A673 (cell line): ENCODE results near the gene FARP1.

Experiments
- EZH2 ChIP-seq: fragments of 200-600 bp; sonication (generic); IDR thresholded peaks from 2 replicates; pipeline ENCODE4 v1.6.1; 2017; ENCODE audit warnings: borderline replicate concordance, low read depth, mild to moderate bottlenecking, mixed read lengths, antibody characterized with exemption, low read length; ENCODE audit not compliant: poor library complexity, severe bottlenecking
- TF ChIP-seq, protein P1 (sequence below): fragments of 300-800, 200-600 bp; sonication (generic); conservative IDR thresholded peaks from 2 replicates; pipeline ENCODE4 v1.5.1; 2017; ENCODE audit warnings: low read depth, mild to moderate bottlenecking, antibody characterized with exemption, low read length, moderate library complexity, mixed read lengths

GRCh38 chr13:98353750-98354149, 210.9 kb downstream of the FARP1 start:
- TF ChIP-seq, protein P1, sequence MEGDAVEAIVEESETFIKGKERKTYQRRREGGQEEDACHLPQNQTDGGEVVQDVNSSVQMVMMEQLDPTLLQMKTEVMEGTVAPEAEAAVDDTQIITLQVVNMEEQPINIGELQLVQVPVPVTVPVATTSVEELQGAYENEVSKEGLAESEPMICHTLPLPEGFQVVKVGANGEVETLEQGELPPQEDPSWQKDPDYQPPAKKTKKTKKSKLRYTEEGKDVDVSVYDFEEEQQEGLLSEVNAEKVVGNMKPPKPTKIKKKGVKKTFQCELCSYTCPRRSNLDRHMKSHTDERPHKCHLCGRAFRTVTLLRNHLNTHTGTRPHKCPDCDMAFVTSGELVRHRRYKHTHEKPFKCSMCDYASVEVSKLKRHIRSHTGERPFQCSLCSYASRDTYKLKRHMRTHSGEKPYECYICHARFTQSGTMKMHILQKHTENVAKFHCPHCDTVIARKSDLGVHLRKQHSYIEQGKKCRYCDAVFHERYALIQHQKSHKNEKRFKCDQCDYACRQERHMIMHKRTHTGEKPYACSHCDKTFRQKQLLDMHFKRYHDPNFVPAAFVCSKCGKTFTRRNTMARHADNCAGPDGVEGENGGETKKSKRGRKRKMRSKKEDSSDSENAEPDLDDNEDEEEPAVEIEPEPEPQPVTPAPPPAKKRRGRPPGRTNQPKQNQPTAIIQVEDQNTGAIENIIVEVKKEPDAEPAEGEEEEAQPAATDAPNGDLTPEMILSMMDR, result no peak
- no peak for TF ChIP-seq EZH2
